CD4-positive, alpha-beta T cell (primary cell): ENCODE data around the gene RBMS2. TPM values are rescaled to one million over a fixed set of nuclear protein-coding genes. Genes with fewer than 3 reads are reported as not detected.
A peak's percentile ranks its signal among the peaks of the same experiment; 100 is the strongest.

Experiments
- ATAC-seq: fragments of 200-7000 bp; cut with Tn5 transposase; one replicate; pipeline ENCODE4 v1.10.0; 2022; ENCODE audit warnings: mild to moderate bottlenecking; ENCODE audit not compliant: poor library complexity
- CTCF ChIA-PET: fragments of 350-600 bp; sonication (Branson Sonifier 250); formaldehyde crosslinking; loops from one replicate; lab custom pipeline; 2021; ENCODE audit warnings: antibody characterized with exemption, inconsistent platforms; lab: Charles Lee
- POLR2A ChIA-PET: fragments of 350-600 bp; sonication (Branson Sonifier 250); formaldehyde crosslinking; loops from one replicate; lab custom pipeline; 2021; ENCODE audit warnings: antibody characterized with exemption, inconsistent platforms; lab: Charles Lee
- DNase-seq, 14 experiments: peaks; one replicate each; pipeline ENCODE4 v3.0.0-alpha.2; 2013 to 2020; ENCODE audit warnings: mixed read lengths in 2 of 14
- H3K27ac ChIP-seq, 2 donors: one replicate each; pipeline versions ENCODE4 v1.5.1 to v1.7.0; 2013; ENCODE audit warnings: low read length in 2 of 2, low read depth in 1 of 2, mild to moderate bottlenecking in 1 of 2
- H3K27me3 ChIP-seq, 2 experiments: 1 replicate in 1 of 2; 2 replicates in 1 of 2; pipeline versions ENCODE4 v1.6.1 to v1.7.0; 2013; ENCODE audit warnings: low read length in 2 of 2, control low read depth in 1 of 2, mild to moderate bottlenecking in 1 of 2, moderate library complexity in 1 of 2; ENCODE audit not compliant: insufficient read depth in 2 of 2, control insufficient read depth in 1 of 2
- H3K36me3 ChIP-seq: one replicate; pipeline ENCODE4 v1.6.1; 2013; ENCODE audit warnings: low read length, control low read depth; ENCODE audit not compliant: insufficient read depth
- H3K4me1 ChIP-seq: one replicate; pipeline ENCODE4 v1.6.1; 2013; ENCODE audit warnings: low read length, control low read depth; ENCODE audit not compliant: insufficient read depth
- H3K4me3 ChIP-seq: one replicate; pipeline ENCODE4 v1.5.1; 2013; ENCODE audit warnings: mild to moderate bottlenecking, low read length, moderate library complexity
- H3K9me3 ChIP-seq, 2 experiments: 1 replicate in 1 of 2; 2 replicates in 1 of 2; pipeline versions ENCODE4 v1.6.1 to v1.7.0; 2013; ENCODE audit warnings: low read length in 2 of 2, mild to moderate bottlenecking in 2 of 2, control low read depth in 1 of 2, moderate library complexity in 1 of 2; ENCODE audit not compliant: control insufficient read depth in 1 of 2, insufficient read depth in 1 of 2
- H3K27ac Mint-ChIP-seq: one replicate; pipeline ENCODE4 v1.8.0; 2020; ENCODE audit warnings: mixed read lengths
- H3K27me3 Mint-ChIP-seq: one replicate; pipeline ENCODE4 v1.8.0; 2021; ENCODE audit warnings: mixed read lengths
- H3K36me3 Mint-ChIP-seq: one replicate; pipeline ENCODE4 v1.8.0; 2021; ENCODE audit warnings: low read depth, mixed read lengths
- H3K4me1 Mint-ChIP-seq: one replicate; pipeline ENCODE4 v1.8.0; 2021; ENCODE audit warnings: low read depth, mixed read lengths
- H3K4me3 Mint-ChIP-seq: one replicate; pipeline ENCODE4 v1.8.0; 2020; ENCODE audit warnings: mild to moderate bottlenecking, mixed read lengths
- H3K9me3 Mint-ChIP-seq: one replicate; pipeline ENCODE4 v1.8.0; 2020; ENCODE audit warnings: mixed read lengths
- intact Hi-C, 2 experiments: fragments of 100-400 bp; cut with DNase I in 1 of 2; cut with micrococcal nuclease in 1 of 2; formaldehyde crosslinking; loops; one replicate each; pipeline versions ENCODE4 v1.15.1 to v1.9.0; 2023 to 2025; cut with DNase I, micrococcal nuclease
- total RNA-seq, 174 experiments: library from RNA in 2 of 174; stranded (reverse) in 2 of 174; gene quantifications; one replicate each; pipeline ENCODE4 v1.2.3 and lab custom pipeline; 2021 to 2026
- TF ChIP-seq, protein P1 (sequence below): fragments of 200-600 bp; IDR thresholded peaks from one replicate; pipeline ENCODE4 v1.8.0; 2022; ENCODE audit warnings: antibody characterized with exemption, mild to moderate bottlenecking

The RBMS2 gene
- total RNA-seq, 2 experiments from 2014 or later = 5.1 to 10.8 TPM

DNA sequence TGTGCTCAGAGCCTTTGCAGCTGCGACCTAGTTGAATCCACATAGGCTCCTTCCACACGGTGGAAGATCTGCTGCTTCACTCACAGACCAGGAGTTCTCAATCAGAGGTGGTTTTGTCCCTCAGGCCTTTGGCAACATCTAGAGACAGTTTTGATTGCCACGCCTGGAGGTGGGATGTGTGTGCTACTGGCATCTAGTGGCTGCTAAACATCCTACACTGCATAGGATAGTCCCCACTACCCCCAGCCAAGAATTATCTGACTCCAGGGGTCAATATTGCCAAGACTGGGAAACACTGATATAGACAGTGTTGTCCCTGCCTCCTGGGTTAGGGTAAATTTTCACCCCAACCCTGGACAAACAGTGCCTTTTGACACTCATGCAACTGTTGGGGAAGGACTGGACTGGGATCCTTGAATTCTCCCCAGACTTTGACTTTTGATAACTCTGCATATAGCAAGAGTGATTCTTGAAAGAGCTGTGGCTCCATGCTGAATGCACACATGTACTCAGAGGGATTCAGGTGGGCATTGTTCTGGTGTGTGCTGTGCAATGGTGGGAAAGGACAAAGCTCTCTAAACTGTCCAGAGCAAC, 68.7 kb downstream of the RBMS2 start:
- H3K27ac Mint-ChIP-seq = no peak overlapping the region
- H3K4me1 Mint-ChIP-seq = peaks cover 8% of the 10 kb centered on the region
- ATAC-seq (peak; percentile 64), DNase-seq (peak in 1 of 14 experiments; percentile 29)
- Histone ChIP-seq H3K27ac (no peak overlapping the region), H3K27me3 (no peaks in the 10 kb centered on the region), H3K4me1 (no peaks in the 10 kb centered on the region), H3K36me3 (peaks cover 5% of the 10 kb centered on the region), H3K9me3 (no peaks in the 10 kb centered on the region), H3K4me3 (no peak overlapping the region)
- no peaks in the 10 kb centered on the region for H3K9me3 Mint-ChIP-seq
- TF ChIP-seq, protein P1, sequence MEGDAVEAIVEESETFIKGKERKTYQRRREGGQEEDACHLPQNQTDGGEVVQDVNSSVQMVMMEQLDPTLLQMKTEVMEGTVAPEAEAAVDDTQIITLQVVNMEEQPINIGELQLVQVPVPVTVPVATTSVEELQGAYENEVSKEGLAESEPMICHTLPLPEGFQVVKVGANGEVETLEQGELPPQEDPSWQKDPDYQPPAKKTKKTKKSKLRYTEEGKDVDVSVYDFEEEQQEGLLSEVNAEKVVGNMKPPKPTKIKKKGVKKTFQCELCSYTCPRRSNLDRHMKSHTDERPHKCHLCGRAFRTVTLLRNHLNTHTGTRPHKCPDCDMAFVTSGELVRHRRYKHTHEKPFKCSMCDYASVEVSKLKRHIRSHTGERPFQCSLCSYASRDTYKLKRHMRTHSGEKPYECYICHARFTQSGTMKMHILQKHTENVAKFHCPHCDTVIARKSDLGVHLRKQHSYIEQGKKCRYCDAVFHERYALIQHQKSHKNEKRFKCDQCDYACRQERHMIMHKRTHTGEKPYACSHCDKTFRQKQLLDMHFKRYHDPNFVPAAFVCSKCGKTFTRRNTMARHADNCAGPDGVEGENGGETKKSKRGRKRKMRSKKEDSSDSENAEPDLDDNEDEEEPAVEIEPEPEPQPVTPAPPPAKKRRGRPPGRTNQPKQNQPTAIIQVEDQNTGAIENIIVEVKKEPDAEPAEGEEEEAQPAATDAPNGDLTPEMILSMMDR = no peak
- intact Hi-C loops = loop anchor here in 1 of 2 experiments (5.0 to 10.0 kb wide), 2 partner anchors 37 to 476 kb away; partner anchors contain the start of genes RPL41 and ZC3H10
- H3K4me3 Mint-ChIP-seq = no peak overlapping the region
- peaks cover 11% of the 10 kb centered on the region for H3K36me3 Mint-ChIP-seq
- no peaks in the 10 kb centered on the region for H3K27me3 Mint-ChIP-seq
- ChIA-PET POLR2A (no interaction called here), CTCF (interaction anchor here (0.7 to 1.2 kb wide), 2 partner anchors 9 to 76 kb away, joined by 3 read pairs; no protein-coding TSS in a partner anchor)

DNA sequence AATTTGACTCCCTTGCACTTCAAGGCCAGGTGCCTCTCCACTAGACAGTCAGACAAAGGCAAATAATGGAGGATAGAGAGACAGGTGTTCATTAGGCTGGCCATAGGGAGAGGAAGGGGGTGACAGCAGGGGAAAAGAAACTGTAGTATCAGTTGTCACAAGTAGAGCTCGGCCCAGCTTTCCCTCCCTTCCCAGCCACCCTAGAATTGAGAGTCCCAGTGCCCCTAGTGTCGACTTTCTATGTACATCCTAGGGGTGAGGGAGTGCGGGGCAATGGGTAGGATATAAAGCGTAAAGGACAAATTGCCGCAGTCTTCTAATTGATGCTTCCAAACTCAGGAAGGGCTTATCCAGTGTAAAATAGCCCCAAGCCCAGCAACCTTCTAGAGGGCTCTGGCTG, 69.5 kb downstream of the RBMS2 start:
- Mint-ChIP-seq H3K27ac (no peak overlapping the region), H3K9me3 (no peaks in the 10 kb centered on the region), H3K4me3 (no peak overlapping the region), H3K27me3 (no peaks in the 10 kb centered on the region), H3K36me3 (peaks cover 13% of the 10 kb centered on the region), H3K4me1 (peaks cover 8% of the 10 kb centered on the region)
- ATAC-seq (no peak), DNase-seq (no peak)
- Histone ChIP-seq H3K9me3 (no peaks in the 10 kb centered on the region), H3K36me3 (peaks cover 12% of the 10 kb centered on the region), H3K27ac (no peak overlapping the region), H3K4me3 (no peak overlapping the region), H3K27me3 (no peaks in the 10 kb centered on the region), H3K4me1 (no peaks in the 10 kb centered on the region)
- TF ChIP-seq, protein P1 = no peak
- POLR2A ChIA-PET = no interaction called here
- CTCF ChIA-PET = no interaction called here
- intact Hi-C loops = loop anchor here in 1 of 2 experiments (5.0 to 10.0 kb wide), 2 partner anchors 36 to 476 kb away; partner anchors contain the start of genes RPL41 and ZC3H10

DNA sequence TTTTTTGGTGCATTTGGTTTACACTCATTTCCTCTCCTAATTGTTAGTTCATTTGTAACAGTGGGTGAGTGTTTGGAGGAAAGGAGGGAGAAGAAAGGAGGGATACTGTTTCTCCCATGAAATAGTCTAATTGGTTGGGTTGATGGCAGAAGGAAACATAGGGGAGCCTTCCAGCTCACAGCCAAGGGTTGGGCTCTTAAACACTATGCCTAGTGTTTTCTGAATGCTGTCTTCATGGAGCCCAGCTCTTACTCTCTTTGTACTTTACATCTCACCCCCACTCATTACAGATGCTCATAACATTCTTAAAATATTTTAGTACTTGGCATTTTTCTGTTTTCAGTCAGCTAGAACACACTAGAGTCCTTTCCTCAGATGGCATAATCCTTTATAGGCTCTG, 70.3 kb downstream of the RBMS2 start:
- Histone ChIP-seq H3K4me1 (no peaks in the 10 kb centered on the region), H3K4me3 (no peak overlapping the region), H3K27ac (no peak overlapping the region), H3K27me3 (no peaks in the 10 kb centered on the region), H3K9me3 (no peaks in the 10 kb centered on the region), H3K36me3 (peaks cover 19% of the 10 kb centered on the region)
- CTCF ChIA-PET = no interaction called here
- peaks cover 21% of the 10 kb centered on the region for H3K36me3 Mint-ChIP-seq
- peaks cover 8% of the 10 kb centered on the region for H3K4me1 Mint-ChIP-seq
- no peaks in the 10 kb centered on the region for H3K9me3 Mint-ChIP-seq
- no peak overlapping the region for H3K4me3 Mint-ChIP-seq
- TF ChIP-seq, protein P1 = no peak
- H3K27ac Mint-ChIP-seq = no peak overlapping the region
- intact Hi-C loops = loop anchor here in 1 of 2 experiments (5.0 to 10.0 kb wide), 2 partner anchors 35 to 477 kb away; partner anchors contain the start of genes RPL41 and ZC3H10
- no peaks in the 10 kb centered on the region for H3K27me3 Mint-ChIP-seq
- no peak for DNase-seq
- ATAC-seq = no peak
- POLR2A ChIA-PET = interaction anchor here (0.6 kb wide), 1 partner anchor 37 kb away, joined by 3 read pairs; no protein-coding TSS in a partner anchor
